Stimulated activated CD8-positive, alpha-beta memory T cell treated with anti-CD3 and anti-CD28 coated beads, Interleukin-12 subunit alpha, Interleukin-12 subunit beta, amount 100 ng/mL, for 24 hours (primary cell): ENCODE results near the gene TECTA.

ENCODE experiments used
- DNase-seq: peaks from one replicate; pipeline ENCODE4 v3.0.0-alpha.2; 2020; ENCODE audit errors: extremely low read depth

Gene TECTA

GRCh38 chr11:121188776-121189175, 87.7 kb downstream of the TECTA start:
- DNase-seq: no peak

- DNase-seq: no peak
Observed at GRCh38 chr11:121191818-121192217, 90.8 kb downstream of the TECTA start.

- peak; percentile 30 for DNase-seq
Observed at GRCh38 chr11:121194731-121195596, 93.9 kb downstream of the TECTA start.

- DNase-seq: no peak
Observed at GRCh38 chr11:121198491-121198890, 97.4 kb downstream of the TECTA start.

- no peak for DNase-seq
Observed at GRCh38 chr11:121199516-121199915, 98.5 kb downstream of the TECTA start.

GRCh38 chr11:121206810-121207209, 105.8 kb downstream of the TECTA start:
- DNase-seq: no peak

GRCh38 chr11:121207485-121208115, 106.6 kb downstream of the TECTA start:
- no peak for DNase-seq

- DNase-seq: no peak
Observed at GRCh38 chr11:121210445-121211080, 109.5 kb downstream of the TECTA start.

GRCh38 chr11:121211626-121212025, 110.6 kb downstream of the TECTA start:
- no peak for DNase-seq

GRCh38 chr11:121212536-121213361, 111.7 kb downstream of the TECTA start:
- no peak for DNase-seq

GRCh38 chr11:121213362-121213893, 112.4 kb downstream of the TECTA start:
- DNase-seq: no peak

GRCh38 chr11:121214861-121215260, 113.8 kb downstream of the TECTA start:
- DNase-seq: no peak

GRCh38 chr11:121221496-121222200, 120.6 kb downstream of the TECTA start:
- no peak for DNase-seq

- no peak for DNase-seq
Observed at GRCh38 chr11:121223161-121223560, 122.1 kb downstream of the TECTA start.

- DNase-seq: no peak
Observed at GRCh38 chr11:121225382-121225781, 124.3 kb downstream of the TECTA start.

GRCh38 chr11:121226415-121227263, 125.6 kb downstream of the TECTA start:
- DNase-seq: no peak

GRCh38 chr11:121228851-121229250, 127.8 kb downstream of the TECTA start:
- no peak for DNase-seq

- DNase-seq: no peak
Observed at GRCh38 chr11:121229495-121230215, 128.6 kb downstream of the TECTA start.

- DNase-seq: no peak
Observed at GRCh38 chr11:121231576-121232278, 130.7 kb downstream of the TECTA start.
